GM12878 (cell line): ENCODE measurements around the gene KDM6A. TPM values are rescaled to one million over a fixed set of nuclear protein-coding genes. Genes with fewer than 3 reads are reported as not detected.

Source experiments
- ATAC-seq: fragments of 200-7000 bp; cut with Tn5 transposase; 3 replicates; pipeline ENCODE4 v1.9.1; 2020; ENCODE audit warnings: mild to moderate bottlenecking, moderate library complexity
- BruUV-seq: library from RNA; stranded (reverse); fragments of 400-500 nt; replicated peaks from 2 replicates; lab custom pipeline; 2021; lab: Mats Ljungman, UMichigan
- CTCF ChIA-PET: fragments of 300-600 bp; sonication (Branson Sonifier 250); formaldehyde crosslinking; extraction: SDS; loops from one replicate; lab custom pipeline; 2021; ENCODE audit warnings: inconsistent platforms; lab: Yijun Ruan, JAX
- POLR2A ChIA-PET: fragments of 350-600 bp; formaldehyde crosslinking; extraction: SDS; loops from one replicate; lab custom pipeline; 2021; ENCODE audit warnings: inconsistent platforms; lab: Charles Lee
- RAD21 ChIA-PET: fragments of 300-600 bp; sonication (Branson Sonifier 250); formaldehyde crosslinking; loops from one replicate; lab custom pipeline; 2023; ENCODE audit warnings: antibody characterized with exemption; ENCODE audit not compliant: unreplicated experiment; lab: Charles Lee
- SMC1A ChIA-PET: fragments of 300-600 bp; sonication (Branson Sonifier 250); formaldehyde crosslinking; loops from one replicate; lab custom pipeline; 2023; ENCODE audit not compliant: unreplicated experiment, uncharacterized antibody; lab: Charles Lee
- DNase-seq: peaks from one replicate; pipeline ENCODE4 v3.0.0-alpha.2; 2011; ENCODE audit warnings: low read depth, low spot score
- FAIRE-seq: peaks from 3 replicates; lab custom pipeline; 2011; peaks lifted over from hg19 to GRCh38; lab: Jason Lieb, UNC
- H2AFZ ChIP-seq: 2 replicates; pipeline ENCODE4 v1.6.0; 2011; ENCODE audit warnings: low read depth, low read length, control low read depth; ENCODE audit not compliant: control insufficient read depth
- H3K27ac ChIP-seq: 2 replicates; pipeline ENCODE4 v1.5.1; 2011; ENCODE audit warnings: control low read depth; ENCODE audit not compliant: control insufficient read depth, insufficient read depth
- H3K27me3 ChIP-seq, 2 experiments: replicated peaks in 1 of 2; 2 replicates each; pipeline versions ENCODE4 v1.6.0 to v1.6.1; 2011; ENCODE audit warnings: low read length in 1 of 2; ENCODE audit not compliant: control insufficient read depth in 2 of 2, insufficient read depth in 2 of 2
- H3K36me3 ChIP-seq, 2 experiments: 2 replicates each; pipeline ENCODE4 v1.5.1; 2011; ENCODE audit warnings: low read length in 1 of 2; ENCODE audit not compliant: control insufficient read depth in 2 of 2, insufficient read depth in 2 of 2
- H3K4me1 ChIP-seq: 2 replicates; pipeline ENCODE4 v1.6.1; 2011; ENCODE audit warnings: mild to moderate bottlenecking, low read length, moderate library complexity, mixed read lengths; ENCODE audit not compliant: control insufficient read depth, insufficient read depth
- H3K4me2 ChIP-seq: 2 replicates; pipeline ENCODE4 v1.6.0; 2011; ENCODE audit warnings: control low read depth; ENCODE audit not compliant: control insufficient read depth, insufficient read depth
- H3K4me3 ChIP-seq: fragments of 200-600 bp; sonication (generic); 2 replicates; pipeline ENCODE4 v1.5.1; 2016
- H3K79me2 ChIP-seq: 2 replicates; pipeline ENCODE4 v1.6.0; 2011; ENCODE audit warnings: low read length; ENCODE audit not compliant: control insufficient read depth, insufficient read depth
- H3K9ac ChIP-seq: 2 replicates; pipeline ENCODE4 v1.8.0; 2011; ENCODE audit warnings: low read length, control low read depth, mixed read lengths; ENCODE audit not compliant: control insufficient read depth, insufficient read depth
- H3K9me3 ChIP-seq: replicated peaks from 3 replicates; pipeline ENCODE4 v1.5.1; 2011; ENCODE audit warnings: mild to moderate bottlenecking, low read length; ENCODE audit not compliant: control insufficient read depth, insufficient read depth
- H4K20me1 ChIP-seq: 2 replicates; pipeline ENCODE4 v1.6.0; 2011; ENCODE audit not compliant: control insufficient read depth, insufficient read depth
- BCLAF1 ChIP-seq: fragments of 450-650 bp; IDR thresholded peaks from 2 replicates; pipeline ENCODE4 v1.6.1; 2017; ENCODE audit warnings: antibody characterized with exemption, mild to moderate bottlenecking, moderate library complexity
- CHD4 ChIP-seq: fragments of 200-600 bp; sonication (generic); IDR thresholded peaks from 2 replicates; pipeline ENCODE4 v1.6.1; 2016; ENCODE audit warnings: mild to moderate bottlenecking
- E4F1 ChIP-seq: fragments of 450-650 bp; IDR thresholded peaks from 2 replicates; pipeline ENCODE4 v1.6.1; 2018; ENCODE audit warnings: borderline replicate concordance, mild to moderate bottlenecking; ENCODE audit not compliant: partially characterized antibody
- EP300 ChIP-seq, 2 experiments: fragments of 150-350 bp in 1 of 2; IDR thresholded peaks; 2 replicates each; pipeline ENCODE4 v1.6.1; 2011 to 2012; ENCODE audit warnings: low read depth in 2 of 2, low read length in 2 of 2, borderline replicate concordance in 1 of 2, improper control_type of control experiment in 1 of 2, inconsistent platforms in 1 of 2; ENCODE audit not compliant: control insufficient read depth in 1 of 2
- IRF3 ChIP-seq: fragments of 450-650 bp; IDR thresholded peaks from 2 replicates; pipeline ENCODE4 v1.6.1; 2014; ENCODE audit warnings: mild to moderate bottlenecking
- JUNB ChIP-seq: IDR thresholded peaks from 2 replicates; pipeline ENCODE4 v1.6.1; 2016; ENCODE audit warnings: antibody characterized with exemption, mild to moderate bottlenecking
- KDM1A ChIP-seq: fragments of 200-600 bp; sonication (generic); IDR thresholded peaks from 2 replicates; pipeline ENCODE4 v1.6.1; 2016; ENCODE audit warnings: borderline replicate concordance
- MAX ChIP-seq: IDR thresholded peaks from 2 replicates; pipeline ENCODE4 v1.6.1; 2012; ENCODE audit warnings: low read depth, low read length, improper control_type of control experiment
- MTA2 ChIP-seq: fragments of 450-650 bp; IDR thresholded peaks from 2 replicates; pipeline ENCODE4 v1.6.1; 2016; ENCODE audit warnings: low read depth, mild to moderate bottlenecking, moderate library complexity
- NBN ChIP-seq: fragments of 450-650 bp; IDR thresholded peaks from 2 replicates; pipeline ENCODE4 v1.6.1; 2016
- NFXL1 ChIP-seq: fragments of 450-650 bp; IDR thresholded peaks from 2 replicates; pipeline ENCODE4 v1.6.1; 2017; ENCODE audit warnings: antibody characterized with exemption, mild to moderate bottlenecking, borderline replicate concordance
- POLR2AphosphoS5 ChIP-seq: IDR thresholded peaks from 2 replicates; pipeline ENCODE4 v1.6.1; 2011; ENCODE audit warnings: mild to moderate bottlenecking, low read length, inconsistent platforms
- RAD21 ChIP-seq: IDR thresholded peaks from 2 replicates; pipeline ENCODE4 v1.6.1; 2011; ENCODE audit warnings: mild to moderate bottlenecking, low read depth, low read length, moderate library complexity; ENCODE audit not compliant: insufficient read depth
- SMARCA5 ChIP-seq: fragments of 450-650 bp; IDR thresholded peaks from 2 replicates; pipeline ENCODE4 v1.6.1; 2017; ENCODE audit warnings: mild to moderate bottlenecking
- SPI1 ChIP-seq: IDR thresholded peaks from 2 replicates; pipeline ENCODE4 v1.6.1; 2011; ENCODE audit warnings: low read depth, mild to moderate bottlenecking, low read length, moderate library complexity, borderline replicate concordance; ENCODE audit not compliant: insufficient read depth
- TCF12 ChIP-seq: IDR thresholded peaks from 2 replicates; pipeline ENCODE4 v1.6.1; 2011; ENCODE audit warnings: low read depth, mild to moderate bottlenecking, low read length
- ZNF622 ChIP-seq: fragments of 450-650 bp; IDR thresholded peaks from 2 replicates; pipeline ENCODE4 v1.6.1; 2017; ENCODE audit warnings: mild to moderate bottlenecking, inconsistent platforms
- WGBS: methylation state at CpG from one replicate; pipeline ENCODE4 v1.1.6; 2016; ENCODE audit warnings: low lambda C conversion rate; ENCODE audit not compliant: insufficient replicate concordance, insufficient coverage; ENCODE audit errors: missing lambda C conversion rate; 5-methylcytosine and 5-hydroxymethylcytosine counted together
- in situ Hi-C: fragments of 300-500 bp; cut with MboI; formaldehyde crosslinking; loops from 9 replicates; pipeline ENCODE4 v1.14.3; 2018; ENCODE audit warnings: mixed read lengths
- intact Hi-C: fragments of 100-400 bp; cut with micrococcal nuclease; formaldehyde crosslinking; loops from one replicate; pipeline ENCODE4 v1.14.2; 2022; ENCODE audit not compliant: unreplicated experiment
- polyA plus RNA-seq, 11 experiments: library from polyadenylated mRNA; depleted of rRNA in 4 of 11; unstranded in 6 of 11; stranded (reverse) in 5 of 11; fragments of >200 nt; fragmentation: Nextera tagmentation in 4 of 11; fragmentation: Illumina TruSeq in 1 of 11; extraction: Ambion mirVana in 4 of 11; extraction: Trizol in 1 of 11; gene quantifications; 1 replicate in 1 of 11; 2 replicates in 10 of 11; pipeline versions ENCODE4 v1.2.1 to v1.2.3, GENCODE V29; 2011 to 2016; ENCODE audit warnings: inconsistent platforms in 2 of 11, missing spikeins in 2 of 11, low read depth in 1 of 11
- total RNA-seq, 4 experiments: library from RNA; depleted of rRNA in 3 of 4; stranded (reverse); fragments of >200 nt in 3 of 4; fragmentation: Illumina TruSeq in 1 of 4; extraction: Trizol in 1 of 4; gene quantifications; 2 replicates each; pipeline versions ENCODE4 v1.2.1 to v1.2.3, GENCODE V29; 2013 to 2021

Gene KDM6A
- total and polyA plus RNA-seq, 10 of the 15 experiments (the other 5 are each of a cell fraction or from before 2014, with no cell fraction given), result 7.9 to 29.0 (median 20.4) TPM

GRCh38 chrX:44953734-44954502 lies 80.9 kb downstream of the KDM6A start (continued):
- no peak for TF ChIP-seq POLR2AphosphoS5
- TF ChIP-seq CHD4, result no peak
- no peak for TF ChIP-seq IRF3
- no peak for TF ChIP-seq E4F1

- ATAC-seq (no peak), FAIRE-seq (no peak), DNase-seq (no peak)
- Histone ChIP-seq H2AFZ (no peak overlapping the region), H3K9me3 (0 out of 3 replicates have a peak, but pooled peaks cover 2% of the 10 kb centered on the region), H3K4me2 (no peak overlapping the region), H3K27me3 (no peaks in the 10 kb centered on the region), H3K36me3 (no peaks in the 10 kb centered on the region), H3K4me3 (no peak overlapping the region), H3K79me2 (peaks cover 64% of the 10 kb centered on the region), H3K4me1 (no peaks in the 10 kb centered on the region), H3K9ac (no peak overlapping the region), H4K20me1 (no peaks in the 10 kb centered on the region), H3K27ac (no peak overlapping the region)
- CTCF ChIA-PET, result no interaction called here
- BruUV-seq, result no TSS peak
- RAD21 ChIA-PET, result no interaction called here
- POLR2A ChIA-PET, result no interaction called here
- SMC1A ChIA-PET, result no interaction called here
- in situ Hi-C loops, result no loop called here
- intact Hi-C loops, result no loop called here
- WGBS, result 100% methylated on average over 3 of the region's 3 CpGs
- no peak for TF ChIP-seq KDM1A
- TF ChIP-seq MTA2, result no peak
- no peak for TF ChIP-seq BCLAF1
- no peak for TF ChIP-seq TCF12
- no peak for TF ChIP-seq EP300 (IDR thresholded peaks at IDR 0.05; ENCODE audit: borderline replicate concordance in 1 of 2, control insufficient read depth in 1 of 2, low read depth in 2 of 2, low read length in 2 of 2)
- TF ChIP-seq JUNB, result no peak
- no peak for TF ChIP-seq SMARCA5
- TF ChIP-seq ZNF622, result no peak
- TF ChIP-seq NFXL1, result no peak
- no peak for TF ChIP-seq NBN
- no peak for TF ChIP-seq RAD21
- no peak for TF ChIP-seq SPI1
- TF ChIP-seq MAX, result no peak
Observed at GRCh38 chrX:44954562-44954961, 81.6 kb downstream of the KDM6A start.
